ENCODE data around the gene ANXA2. TPM values are rescaled to one million over a fixed set of nuclear protein-coding genes. Genes with fewer than 3 reads are reported as not detected.

ANXA2 gene
- total RNA-seq, 4 donors from 2014 or later, result 907 to 1,545 (median 1,123) TPM

DNA sequence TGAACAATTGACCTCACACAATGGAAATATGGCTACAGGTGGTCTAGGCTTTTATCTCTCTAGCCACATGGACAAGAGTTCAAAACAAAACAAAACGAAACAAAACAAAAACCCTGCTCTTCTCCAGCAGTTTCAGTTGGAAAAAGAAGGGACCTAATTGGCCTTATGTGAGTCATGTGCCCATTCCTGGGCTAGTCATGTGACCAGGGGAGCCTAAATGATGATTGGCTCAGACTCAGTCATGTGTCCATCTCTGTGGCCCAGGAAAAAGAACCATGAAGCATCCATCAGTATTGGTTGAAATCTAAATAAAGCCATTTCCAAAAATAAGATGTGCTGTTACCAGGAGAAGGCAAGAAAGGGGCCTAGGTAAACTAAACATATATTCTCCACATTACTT lies 96.8 kb downstream of the ANXA2 start:
- DNase-seq (ENCODE audit: low spot score) (no peak), ATAC-seq (ENCODE audit: low FRiP score) (no peak)
- TF ChIP-seq, protein P1, sequence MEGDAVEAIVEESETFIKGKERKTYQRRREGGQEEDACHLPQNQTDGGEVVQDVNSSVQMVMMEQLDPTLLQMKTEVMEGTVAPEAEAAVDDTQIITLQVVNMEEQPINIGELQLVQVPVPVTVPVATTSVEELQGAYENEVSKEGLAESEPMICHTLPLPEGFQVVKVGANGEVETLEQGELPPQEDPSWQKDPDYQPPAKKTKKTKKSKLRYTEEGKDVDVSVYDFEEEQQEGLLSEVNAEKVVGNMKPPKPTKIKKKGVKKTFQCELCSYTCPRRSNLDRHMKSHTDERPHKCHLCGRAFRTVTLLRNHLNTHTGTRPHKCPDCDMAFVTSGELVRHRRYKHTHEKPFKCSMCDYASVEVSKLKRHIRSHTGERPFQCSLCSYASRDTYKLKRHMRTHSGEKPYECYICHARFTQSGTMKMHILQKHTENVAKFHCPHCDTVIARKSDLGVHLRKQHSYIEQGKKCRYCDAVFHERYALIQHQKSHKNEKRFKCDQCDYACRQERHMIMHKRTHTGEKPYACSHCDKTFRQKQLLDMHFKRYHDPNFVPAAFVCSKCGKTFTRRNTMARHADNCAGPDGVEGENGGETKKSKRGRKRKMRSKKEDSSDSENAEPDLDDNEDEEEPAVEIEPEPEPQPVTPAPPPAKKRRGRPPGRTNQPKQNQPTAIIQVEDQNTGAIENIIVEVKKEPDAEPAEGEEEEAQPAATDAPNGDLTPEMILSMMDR (IDR thresholded peaks at IDR 0.05), result no peak

DNA sequence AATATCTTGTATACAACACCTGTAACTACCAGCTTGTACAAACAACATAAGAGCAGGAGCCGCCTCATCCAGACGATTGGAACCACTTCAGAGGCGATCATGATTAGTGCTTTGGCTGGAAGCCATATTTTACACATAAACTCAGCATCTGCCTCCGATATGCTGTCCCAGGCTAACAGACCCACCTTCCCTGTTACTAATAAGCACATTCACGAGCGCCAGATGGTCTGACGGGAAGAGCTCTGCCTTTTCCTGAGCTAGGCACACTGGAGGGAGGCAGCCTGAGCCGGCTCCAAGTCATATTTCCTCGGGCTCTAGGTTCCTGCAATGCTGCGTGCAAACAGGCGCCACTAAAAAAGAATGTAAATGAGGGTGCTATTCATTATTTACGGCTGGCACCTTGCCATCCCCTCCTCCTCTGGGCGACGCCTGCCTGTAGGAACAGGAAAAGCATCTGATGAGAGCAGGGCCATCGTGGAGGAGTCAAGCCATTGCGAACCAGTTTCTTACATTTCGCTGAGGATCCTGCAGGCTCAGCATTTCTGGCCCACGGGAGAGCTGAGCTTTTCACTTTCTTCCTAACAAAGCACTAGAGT lies 98.2 kb downstream of the ANXA2 start:
- TF ChIP-seq, protein P1 (IDR thresholded peaks at IDR 0.05), result no peak
- ATAC-seq (ENCODE audit: low FRiP score) (peak; percentile 66), DNase-seq (ENCODE audit: low spot score) (no peak)

Small RNA genes lying within 50 kb of the gene (small RNA-seq; reads per million reads assigned to genes)
- gene AC087385.3, result not detected

Other genes starting within 250 kb of the ANXA2 start
- 10 to 100 TPM; 22.2 to 36.4 (median 26.2) TPM for gene ICE2, start 81.2 kb upstream of the ANXA2 start, total RNA-seq

Data from omental fat pad (tissue), 4 donors.